K562 (cell line): ENCODE measurements around the gene AGK. TPM values are rescaled to one million over a fixed set of nuclear protein-coding genes. Genes with fewer than 3 reads are reported as not detected.

Experiments
- ATAC-seq: fragments of 200-7000 bp; cut with Tn5 transposase; 3 replicates; pipeline ENCODE4 v1.9.1; 2020; ENCODE audit warnings: moderate library complexity
- BruUV-seq: library from RNA; stranded (reverse); fragments of 400-500 nt; replicated peaks from 2 replicates; lab custom pipeline; 2021; lab: Mats Ljungman, UMichigan
- CTCF ChIA-PET: fragments of 300-600 bp; formaldehyde crosslinking; extraction: SDS; loops from one replicate; lab custom pipeline; 2021; ENCODE audit warnings: low intra/inter-chr PET ratio; lab: Yijun Ruan, JAX
- POLR2A ChIA-PET: fragments of 300-600, 350-650 bp; sonication (Branson Sonifier 250); formaldehyde crosslinking; extraction: SDS; loops from one replicate; lab custom pipeline; 2021; ENCODE audit warnings: antibody characterized with exemption, inconsistent platforms; lab: Yijun Ruan, JAX
- DNase-seq, 4 experiments: peaks; one replicate each; pipeline versions ENCODE4 v3.0.0 to v3.0.0-alpha.2; 2011 to 2018; ENCODE audit warnings: low spot score in 3 of 4, mixed read lengths in 3 of 4; ENCODE audit errors: extremely low read depth in 1 of 4
- FAIRE-seq: peaks from 2 replicates; lab custom pipeline; 2011; peaks lifted over from hg19 to GRCh38; lab: Jason Lieb, UNC
- H2AFZ ChIP-seq: 2 replicates; pipeline ENCODE4 v1.6.0; 2011; ENCODE audit warnings: low read depth, low read length, control low read depth, inconsistent platforms
- H3K27ac ChIP-seq: fragments of 200-600 bp; 3 replicates; pipeline ENCODE4 v1.8.0; 2011; ENCODE audit warnings: low read depth, mild to moderate bottlenecking, control low read depth, inconsistent platforms, low read length, moderate library complexity, mixed read lengths; ENCODE audit errors: extremely low read depth
- H3K27me3 ChIP-seq, 2 experiments: fragments of 300-600 bp in 1 of 2; 2 replicates in 1 of 2; 3 replicates in 1 of 2; pipeline versions ENCODE4 v1.6.0 to v1.8.0; 2011; ENCODE audit warnings: inconsistent platforms in 2 of 2, low read length in 2 of 2, mild to moderate bottlenecking in 1 of 2, mixed read lengths in 1 of 2, moderate library complexity in 1 of 2; ENCODE audit not compliant: control insufficient read depth in 2 of 2, insufficient read depth in 2 of 2
- H3K36me3 ChIP-seq: fragments of 300-600 bp; 3 replicates; pipeline ENCODE4 v1.8.0; 2011; ENCODE audit warnings: mild to moderate bottlenecking, low read length, inconsistent platforms; ENCODE audit not compliant: control insufficient read depth, insufficient read depth
- H3K4me1 ChIP-seq, 2 experiments: fragments of 200-600 bp in 1 of 2; replicated peaks in 1 of 2; 2 replicates in 1 of 2; 3 replicates in 1 of 2; pipeline versions ENCODE4 v1.5.1 to v1.8.0; 2011; ENCODE audit warnings: inconsistent platforms in 2 of 2, low read length in 2 of 2, mild to moderate bottlenecking in 1 of 2, mixed read lengths in 1 of 2, moderate library complexity in 1 of 2; ENCODE audit not compliant: control insufficient read depth in 2 of 2, insufficient read depth in 2 of 2
- H3K4me2 ChIP-seq: 2 replicates; pipeline ENCODE4 v1.6.1; 2011; ENCODE audit warnings: low read length, control low read depth, inconsistent platforms, mixed read lengths; ENCODE audit not compliant: insufficient read depth
- H3K4me3 ChIP-seq: fragments of 200-600 bp; sonication (generic), shearing (Covaris generic); 2 replicates; pipeline ENCODE4 v1.5.1; 2016; ENCODE audit warnings: control low read depth, inconsistent platforms
- H3K79me2 ChIP-seq: fragments of 200-600 bp; 3 replicates; pipeline ENCODE4 v1.8.0; 2011; ENCODE audit warnings: low read length, inconsistent platforms; ENCODE audit not compliant: control insufficient read depth, insufficient read depth
- H3K9ac ChIP-seq, 2 experiments: 2 replicates each; pipeline versions ENCODE4 v1.6.0 to v1.6.1; 2011; ENCODE audit warnings: low read depth in 2 of 2, low read length in 2 of 2, control low read depth in 1 of 2, inconsistent platforms in 1 of 2, mild to moderate bottlenecking in 1 of 2, mixed read lengths in 1 of 2; ENCODE audit not compliant: insufficient read depth in 1 of 2
- H3K9me1 ChIP-seq: one replicate; pipeline ENCODE4 v1.6.0; 2011; ENCODE audit warnings: inconsistent platforms, mild to moderate bottlenecking, low read length, moderate library complexity; ENCODE audit not compliant: control insufficient read depth, insufficient read depth
- H3K9me3 ChIP-seq: replicated peaks from 2 replicates; pipeline ENCODE4 v1.5.1; 2011; ENCODE audit warnings: low read depth, low read length, inconsistent platforms; ENCODE audit not compliant: control insufficient read depth, insufficient read depth
- H4K20me1 ChIP-seq: replicated peaks from 2 replicates; pipeline ENCODE4 v1.6.1; 2011; ENCODE audit warnings: low read length, inconsistent platforms, mixed read lengths; ENCODE audit not compliant: control insufficient read depth, insufficient read depth
- DIDO1 ChIP-seq: fragments of 450-650 bp; IDR thresholded peaks from 2 replicates; pipeline ENCODE4 v1.6.1; 2016; ENCODE audit warnings: low read depth, missing biosample characterization, missing genetic modification characterization
- FOXJ3 ChIP-seq: sonication (generic); formaldehyde crosslinking; IDR thresholded peaks from 2 replicates; pipeline ENCODE4 v1.4.0; 2020; ENCODE audit warnings: mild to moderate bottlenecking, missing genetic modification reagents
- HSF4 ChIP-seq: fragments of 250-450 bp; sonication (Bioruptor Pico); IDR thresholded peaks from 2 replicates; pipeline ENCODE4 v2.1.2; 2022; ENCODE audit warnings: mild to moderate bottlenecking, moderate library complexity, borderline replicate concordance
- IFI16 ChIP-seq: fragments of 250-450 bp; sonication (Bioruptor Pico); IDR thresholded peaks from 2 replicates; pipeline ENCODE4 v2.1.2; 2022; ENCODE audit warnings: mild to moderate bottlenecking, inconsistent platforms
- IRF2 ChIP-seq: sonication (generic); formaldehyde crosslinking; IDR thresholded peaks from 2 replicates; pipeline ENCODE4 v1.8.1; 2022; ENCODE audit warnings: mild to moderate bottlenecking, missing genetic modification reagents
- MECOM ChIP-seq: fragments of 250-450 bp; sonication (Bioruptor Pico); IDR thresholded peaks from 2 replicates; pipeline ENCODE4 v1.8.0; 2022; ENCODE audit warnings: inconsistent platforms
- NRF1 ChIP-seq, 2 experiments: fragments of 450-650 bp; IDR thresholded peaks in 1 of 2; conservative IDR thresholded peaks in 1 of 2; 2 replicates each; pipeline ENCODE4 v1.6.1; 2014; ENCODE audit warnings: mild to moderate bottlenecking in 2 of 2
- POLR3G ChIP-seq: IDR thresholded peaks from 2 replicates; pipeline ENCODE4 v1.6.1; 2011; ENCODE audit not compliant: insufficient read length, insufficient replicate concordance; ENCODE audit errors: extremely low read depth
- POU5F1 ChIP-seq: fragments of 150-350 bp; IDR thresholded peaks from 2 replicates; pipeline ENCODE4 v1.6.1; 2014; ENCODE audit warnings: borderline replicate concordance, low read length, low read depth, mild to moderate bottlenecking; ENCODE audit not compliant: partially characterized antibody
- THRAP3 ChIP-seq: fragments of 450-650 bp; IDR thresholded peaks from 2 replicates; pipeline ENCODE4 v1.6.1; 2016; ENCODE audit warnings: mild to moderate bottlenecking, inconsistent platforms, borderline replicate concordance
- ZNF707 ChIP-seq: fragments of 250-450 bp; sonication (Bioruptor Pico); conservative IDR thresholded peaks from 2 replicates; pipeline ENCODE4 v1.8.0; 2022; ENCODE audit warnings: inconsistent platforms, mild to moderate bottlenecking, moderate library complexity
- WGBS: fragments of 100-300 bp; shearing (Covaris generic); methylation state at CpG from one replicate; pipeline ENCODE4 v1.1.6; 2016; ENCODE audit warnings: low coverage, mixed read lengths; ENCODE audit not compliant: insufficient coverage; ENCODE audit errors: missing lambda C conversion rate; 5-methylcytosine and 5-hydroxymethylcytosine counted together
- in situ Hi-C: fragments of 300-500 bp; cut with MboI; formaldehyde crosslinking; loops from 4 replicates; pipeline ENCODE4 v1.15.0; 2018; ENCODE audit warnings: inconsistent platforms, mixed read lengths
- intact Hi-C: fragments of 100-400 bp; cut with micrococcal nuclease; formaldehyde crosslinking; loops from 2 replicates; pipeline ENCODE4 v1.14.2; 2022
- polyA plus RNA-seq, 8 experiments: library from polyadenylated mRNA; depleted of rRNA in 4 of 8; stranded (reverse) in 5 of 8; unstranded in 3 of 8; fragments of >200 nt; fragmentation: Nextera tagmentation in 2 of 8; fragmentation: Illumina TruSeq in 1 of 8; extraction: Ambion mirVana in 2 of 8; extraction: Trizol in 1 of 8; gene quantifications; 2 replicates each; pipeline versions ENCODE4 v1.2.1 to v1.2.3, GENCODE V29; 2011 to 2014; ENCODE audit warnings: inconsistent platforms in 1 of 8, missing spikeins in 1 of 8
- total RNA-seq, 7 experiments: library from RNA; depleted of rRNA in 6 of 7; stranded (reverse); fragments of >200 nt in 6 of 7; fragmentation: Illumina TruSeq in 2 of 7; extraction: Trizol in 2 of 7; gene quantifications; 2 replicates each; pipeline versions ENCODE4 v1.2.1 to v1.2.3, GENCODE V29; 2011 to 2021; ENCODE audit warnings: low replicate concordance in 1 of 7
- TF ChIP-seq, protein P1 (sequence below): fragments of 450-650 bp; conservative IDR thresholded peaks from 2 replicates; pipeline ENCODE4 v1.6.1; 2016; ENCODE audit warnings: missing genetic modification characterization, low read depth, mild to moderate bottlenecking, missing compliant biosample characterization, moderate library complexity
- TF ChIP-seq, protein P2 (sequence below): fragments of 250-450 bp; sonication (Bioruptor Pico); IDR thresholded peaks from 2 replicates; pipeline ENCODE4 v1.9.0; 2021; ENCODE audit warnings: mild to moderate bottlenecking, inconsistent platforms
- TF ChIP-seq, protein P3 (sequence below): sonication (generic); formaldehyde crosslinking; IDR thresholded peaks from 2 replicates; pipeline ENCODE4 v1.9.0; 2022; ENCODE audit warnings: mild to moderate bottlenecking, missing genetic modification reagents
- TF ChIP-seq, protein P4 (sequence below): fragments of 200-800 bp; sonication (Bioruptor generic); IDR thresholded peaks from 2 replicates; pipeline ENCODE4 v1.6.1; 2017; ENCODE audit warnings: missing genetic modification characterization, missing compliant biosample characterization

Gene AGK
- total and polyA plus RNA-seq, 9 of the 15 experiments (the other 6 are each of a cell fraction or from before 2014, with no cell fraction given): 50.7 to 128 (median 71.8) TPM

DNA sequence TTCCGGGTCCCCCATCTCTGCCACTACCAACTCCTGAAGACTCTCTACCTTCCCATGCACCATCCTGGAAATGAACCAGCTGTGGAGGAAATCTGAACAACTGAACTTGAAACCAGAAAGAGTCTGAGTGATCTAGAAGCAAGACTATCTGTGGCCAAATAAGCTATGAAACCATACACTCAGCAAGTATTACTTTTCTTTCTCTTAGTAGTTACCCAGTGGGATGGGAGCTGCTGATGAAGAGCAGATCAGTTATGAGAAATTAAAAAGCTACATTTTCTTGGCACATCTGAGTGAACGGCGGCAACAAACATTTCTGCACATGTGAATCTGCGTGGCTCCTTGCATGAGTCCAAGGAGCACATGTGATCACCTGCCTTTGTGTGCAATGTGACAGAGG is 31.6 kb upstream of the AGK start (continued):
- TF ChIP-seq, protein P1, sequence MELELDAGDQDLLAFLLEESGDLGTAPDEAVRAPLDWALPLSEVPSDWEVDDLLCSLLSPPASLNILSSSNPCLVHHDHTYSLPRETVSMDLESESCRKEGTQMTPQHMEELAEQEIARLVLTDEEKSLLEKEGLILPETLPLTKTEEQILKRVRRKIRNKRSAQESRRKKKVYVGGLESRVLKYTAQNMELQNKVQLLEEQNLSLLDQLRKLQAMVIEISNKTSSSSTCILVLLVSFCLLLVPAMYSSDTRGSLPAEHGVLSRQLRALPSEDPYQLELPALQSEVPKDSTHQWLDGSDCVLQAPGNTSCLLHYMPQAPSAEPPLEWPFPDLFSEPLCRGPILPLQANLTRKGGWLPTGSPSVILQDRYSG (tag): no peak
- TF ChIP-seq, protein P2, sequence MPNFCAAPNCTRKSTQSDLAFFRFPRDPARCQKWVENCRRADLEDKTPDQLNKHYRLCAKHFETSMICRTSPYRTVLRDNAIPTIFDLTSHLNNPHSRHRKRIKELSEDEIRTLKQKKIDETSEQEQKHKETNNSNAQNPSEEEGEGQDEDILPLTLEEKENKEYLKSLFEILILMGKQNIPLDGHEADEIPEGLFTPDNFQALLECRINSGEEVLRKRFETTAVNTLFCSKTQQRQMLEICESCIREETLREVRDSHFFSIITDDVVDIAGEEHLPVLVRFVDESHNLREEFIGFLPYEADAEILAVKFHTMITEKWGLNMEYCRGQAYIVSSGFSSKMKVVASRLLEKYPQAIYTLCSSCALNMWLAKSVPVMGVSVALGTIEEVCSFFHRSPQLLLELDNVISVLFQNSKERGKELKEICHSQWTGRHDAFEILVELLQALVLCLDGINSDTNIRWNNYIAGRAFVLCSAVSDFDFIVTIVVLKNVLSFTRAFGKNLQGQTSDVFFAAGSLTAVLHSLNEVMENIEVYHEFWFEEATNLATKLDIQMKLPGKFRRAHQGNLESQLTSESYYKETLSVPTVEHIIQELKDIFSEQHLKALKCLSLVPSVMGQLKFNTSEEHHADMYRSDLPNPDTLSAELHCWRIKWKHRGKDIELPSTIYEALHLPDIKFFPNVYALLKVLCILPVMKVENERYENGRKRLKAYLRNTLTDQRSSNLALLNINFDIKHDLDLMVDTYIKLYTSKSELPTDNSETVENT (CRISPR knock-in tag): no peak

DNA sequence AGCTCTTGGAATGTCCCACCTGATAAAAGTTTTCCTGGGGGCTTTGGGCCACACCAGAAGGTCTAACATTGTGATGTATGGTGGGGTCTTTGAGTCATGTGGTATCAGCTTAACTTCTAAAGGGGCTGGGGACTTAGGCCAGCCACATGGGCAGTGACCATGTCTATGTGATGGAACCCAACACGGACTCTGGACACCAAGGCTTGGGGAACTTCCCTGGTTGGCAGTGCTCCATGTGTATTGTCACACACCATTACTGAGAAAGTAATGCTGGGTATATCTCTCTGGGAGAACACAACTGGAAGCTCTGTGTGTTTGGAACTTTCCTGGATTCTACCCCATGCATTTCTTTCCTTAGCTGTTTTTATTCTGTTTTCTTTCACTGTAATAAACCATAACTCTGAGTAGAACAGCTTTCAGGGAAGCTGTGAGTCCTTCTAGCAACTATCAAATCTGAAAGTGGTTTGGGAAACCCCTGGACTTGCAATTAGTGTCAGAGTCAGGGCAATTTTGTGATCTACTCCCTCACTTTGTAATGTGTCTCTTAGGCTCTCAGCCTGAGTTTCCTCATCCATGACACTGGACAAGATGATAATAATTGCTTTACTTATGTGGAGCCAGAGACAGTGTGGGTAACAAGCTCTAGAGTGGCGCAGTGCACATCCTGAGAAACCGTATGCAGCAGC is 28.4 kb upstream of the AGK start:
- no peaks in the 10 kb centered on the region for H3K9me1 ChIP-seq
- H3K79me2 ChIP-seq: no peaks in the 10 kb centered on the region
- no peak overlapping the region for H3K4me3 ChIP-seq
- H2AFZ ChIP-seq: no peak overlapping the region
- 1% methylated on average over 3 of the region's 3 CpGs for WGBS
- intact Hi-C loops: no loop called here
- no peak overlapping the region for H3K27ac ChIP-seq
- BruUV-seq: no TSS peak
- no peaks in the 10 kb centered on the region for H3K36me3 ChIP-seq
- in situ Hi-C loops: no loop called here
- ATAC-seq (no peak), FAIRE-seq (no peak), DNase-seq (no peak)
- H3K9me3 ChIP-seq: no peaks in the 10 kb centered on the region
- no peak overlapping the region for H3K4me2 ChIP-seq
- no peak overlapping the region for H3K9ac ChIP-seq
- H4K20me1 ChIP-seq: no peaks in the 10 kb centered on the region
- POLR2A ChIA-PET: no interaction called here
- H3K27me3 ChIP-seq: peaks cover 22 to 37% of the 10 kb centered on the region in 2 experiments
- H3K4me1 ChIP-seq: no peaks in the 10 kb centered on the region
- CTCF ChIA-PET: no interaction called here
- TF ChIP-seq THRAP3: no peak
- no peak for TF ChIP-seq POU5F1
- TF ChIP-seq FOXJ3 (CRISPR knock-in tag): no peak
- no peak for TF ChIP-seq IRF2 (CRISPR knock-in tag)
- TF ChIP-seq, protein P3, sequence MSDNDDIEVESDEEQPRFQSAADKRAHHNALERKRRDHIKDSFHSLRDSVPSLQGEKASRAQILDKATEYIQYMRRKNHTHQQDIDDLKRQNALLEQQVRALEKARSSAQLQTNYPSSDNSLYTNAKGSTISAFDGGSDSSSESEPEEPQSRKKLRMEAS: no peak
- no peak for TF ChIP-seq IFI16 (CRISPR knock-in tag)
- TF ChIP-seq DIDO1: no peak
- no peak for TF ChIP-seq ZNF707 (CRISPR knock-in tag)
- TF ChIP-seq HSF4 (CRISPR knock-in tag): no peak
- TF ChIP-seq MECOM: no peak
- TF ChIP-seq, protein P4, sequence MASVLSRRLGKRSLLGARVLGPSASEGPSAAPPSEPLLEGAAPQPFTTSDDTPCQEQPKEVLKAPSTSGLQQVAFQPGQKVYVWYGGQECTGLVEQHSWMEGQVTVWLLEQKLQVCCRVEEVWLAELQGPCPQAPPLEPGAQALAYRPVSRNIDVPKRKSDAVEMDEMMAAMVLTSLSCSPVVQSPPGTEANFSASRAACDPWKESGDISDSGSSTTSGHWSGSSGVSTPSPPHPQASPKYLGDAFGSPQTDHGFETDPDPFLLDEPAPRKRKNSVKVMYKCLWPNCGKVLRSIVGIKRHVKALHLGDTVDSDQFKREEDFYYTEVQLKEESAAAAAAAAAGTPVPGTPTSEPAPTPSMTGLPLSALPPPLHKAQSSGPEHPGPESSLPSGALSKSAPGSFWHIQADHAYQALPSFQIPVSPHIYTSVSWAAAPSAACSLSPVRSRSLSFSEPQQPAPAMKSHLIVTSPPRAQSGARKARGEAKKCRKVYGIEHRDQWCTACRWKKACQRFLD (CRISPR knock-in tag): no peak
- no peak for TF ChIP-seq NRF1 (conservative IDR thresholded peaks at IDR 0.05 in 1 of 2, IDR thresholded peaks at IDR 0.05 in 1 of 2)
- TF ChIP-seq POLR3G: no peak
